A549 (cell line): Measurements from ENCODE around the gene KRT81. TPM values are rescaled to one million over a fixed set of nuclear protein-coding genes. Genes with fewer than 3 reads are reported as not detected.

Source experiments
- ATAC-seq, 2 experiments: fragments of 200-7000 bp in 1 of 2; fragments of >200 bp in 1 of 2; cut with Nextera tagmentation in 1 of 2; cut with Tn5 transposase in 1 of 2; 3 replicates each; pipeline versions ENCODE4 v1.8.0 to v1.9.1; 2018 to 2020; ENCODE audit warnings: mild to moderate bottlenecking in 1 of 2, moderate library complexity in 1 of 2
- CTCF ChIA-PET: fragments of 300-600 bp; sonication (Branson Sonifier 250); formaldehyde crosslinking; extraction: SDS; loops from one replicate; lab custom pipeline; 2021; ENCODE audit warnings: antibody characterized with exemption, inconsistent platforms; lab: Yijun Ruan, JAX
- POLR2A ChIA-PET: fragments of 350-600 bp; formaldehyde crosslinking; extraction: SDS; loops from one replicate; lab custom pipeline; 2021; ENCODE audit warnings: antibody characterized with exemption, inconsistent platforms; lab: Yijun Ruan, JAX
- DNase-seq, 2 experiments: peaks; one replicate each; pipeline versions ENCODE4 v3.0.0 to v3.0.0-alpha.2; 2011 to 2016; ENCODE audit warnings: low read depth in 1 of 2, low spot score in 1 of 2
- FAIRE-seq: peaks from 2 replicates; lab custom pipeline; 2011; peaks lifted over from hg19 to GRCh38; lab: Jason Lieb, UNC
- H3K27ac ChIP-seq, 2 experiments: fragments of >200 bp; sonication (Bioruptor Twin); formaldehyde crosslinking; 3 replicates each; pipeline ENCODE4 v1.5.1; 2016 to 2017
- H3K4me1 ChIP-seq: fragments of >200 bp; sonication (Bioruptor Twin); formaldehyde crosslinking; 3 replicates; pipeline ENCODE4 v1.6.1; 2016
- H3K4me2 ChIP-seq: fragments of >200 bp; sonication (Bioruptor Twin); formaldehyde crosslinking; 3 replicates; pipeline ENCODE4 v1.6.1; 2016
- H3K4me3 ChIP-seq: fragments of >200 bp; sonication (Bioruptor Twin); formaldehyde crosslinking; 3 replicates; pipeline ENCODE4 v1.5.1; 2016
- H3K9me3 ChIP-seq: fragments of >200 bp; sonication (Bioruptor Twin); formaldehyde crosslinking; 3 replicates; pipeline ENCODE4 v1.6.1; 2016
- CHD4 ChIP-seq: fragments of 200-600 bp; sonication (generic); IDR thresholded peaks from 2 replicates; pipeline ENCODE4 v1.6.1; 2016; ENCODE audit warnings: antibody characterized with exemption, mild to moderate bottlenecking, borderline replicate concordance
- E2F6 ChIP-seq: IDR thresholded peaks from 2 replicates; pipeline ENCODE4 v1.6.1; 2012; ENCODE audit warnings: low read depth, borderline replicate concordance
- EHF ChIP-seq: fragments of 250-450 bp; sonication (Bioruptor Pico); IDR thresholded peaks from 2 replicates; pipeline ENCODE4 v1.5.0; 2020; ENCODE audit warnings: mild to moderate bottlenecking
- ESRRA ChIP-seq: fragments of 150-350 bp; IDR thresholded peaks from 2 replicates; pipeline ENCODE4 v1.6.1; 2014; ENCODE audit warnings: mild to moderate bottlenecking, low read length, borderline replicate concordance
- FOSB ChIP-seq: fragments of 250-450 bp; sonication (Bioruptor Pico); IDR thresholded peaks from 2 replicates; pipeline ENCODE4 v1.5.0; 2020; ENCODE audit warnings: mild to moderate bottlenecking, moderate library complexity
- FOXS1 ChIP-seq: fragments of 250-450 bp; sonication (Bioruptor Pico); IDR thresholded peaks from 2 replicates; pipeline ENCODE4 v1.5.0; 2020; ENCODE audit warnings: mild to moderate bottlenecking, moderate library complexity
- HEYL ChIP-seq: fragments of 250-450 bp; sonication (Bioruptor Pico); IDR thresholded peaks from 2 replicates; pipeline ENCODE4 v1.8.0; 2021; ENCODE audit warnings: mild to moderate bottlenecking, moderate library complexity
- HOXB13 ChIP-seq: fragments of 250-450 bp; sonication (Bioruptor Pico); IDR thresholded peaks from 2 replicates; pipeline ENCODE4 v1.5.0; 2020; ENCODE audit warnings: low read depth, mild to moderate bottlenecking, moderate library complexity
- HOXB5 ChIP-seq: fragments of 250-450 bp; sonication (Bioruptor Pico); IDR thresholded peaks from 2 replicates; pipeline ENCODE4 v1.5.0; 2020; ENCODE audit warnings: mild to moderate bottlenecking, moderate library complexity
- JUN ChIP-seq, 2 experiments: fragments of >200 bp; sonication (Bioruptor Twin); formaldehyde crosslinking; IDR thresholded peaks; 2 replicates in 1 of 2; 3 replicates in 1 of 2; pipeline ENCODE4 v1.6.1; 2016 to 2017
- JUNB ChIP-seq: fragments of >200 bp; sonication (Bioruptor Twin); formaldehyde crosslinking; IDR thresholded peaks from 2 replicates; pipeline ENCODE4 v1.6.1; 2016
- MAX ChIP-seq: IDR thresholded peaks from 2 replicates; pipeline ENCODE4 v1.6.1; 2012
- PHF8 ChIP-seq: fragments of 200-600 bp; sonication (generic); IDR thresholded peaks from 2 replicates; pipeline ENCODE4 v1.6.1; 2016; ENCODE audit warnings: low read depth, mild to moderate bottlenecking, antibody characterized with exemption, moderate library complexity, borderline replicate concordance
- POLR2A ChIP-seq: IDR thresholded peaks from 2 replicates; pipeline ENCODE4 v1.6.1; 2012; ENCODE audit warnings: mild to moderate bottlenecking, low read length
- RAD21 ChIP-seq, 2 experiments: fragments of >200 bp in 1 of 2; sonication (Bioruptor Twin) in 1 of 2; formaldehyde crosslinking in 1 of 2; IDR thresholded peaks in 1 of 2; conservative IDR thresholded peaks in 1 of 2; 2 replicates in 1 of 2; 3 replicates in 1 of 2; pipeline ENCODE4 v1.6.1; 2012 to 2018; ENCODE audit warnings: inconsistent platforms in 1 of 2
- RARB ChIP-seq: fragments of 250-450 bp; sonication (Bioruptor Pico); IDR thresholded peaks from 2 replicates; pipeline ENCODE4 v1.8.0; 2021; ENCODE audit warnings: mild to moderate bottlenecking, moderate library complexity
- RCOR1 ChIP-seq: fragments of 150-350 bp; IDR thresholded peaks from 2 replicates; pipeline ENCODE4 v1.6.1; 2014; ENCODE audit warnings: antibody characterized with exemption, low read length, low read depth
- RFX5 ChIP-seq: fragments of 450-650 bp; IDR thresholded peaks from 2 replicates; pipeline ENCODE4 v1.7.1; 2014; ENCODE audit warnings: antibody characterized with exemption, mild to moderate bottlenecking, moderate library complexity
- RNF2 ChIP-seq: fragments of 200-600 bp; sonication (generic); IDR thresholded peaks from 2 replicates; pipeline ENCODE4 v1.6.1; 2016; ENCODE audit warnings: low read depth, mild to moderate bottlenecking, antibody characterized with exemption, moderate library complexity, borderline replicate concordance
- SMC3 ChIP-seq: fragments of >200 bp; sonication (Bioruptor Twin); formaldehyde crosslinking; IDR thresholded peaks from 3 replicates; pipeline ENCODE4 v1.6.1; 2018; ENCODE audit warnings: inconsistent platforms
- SREBF2 ChIP-seq: fragments of 450-650 bp; IDR thresholded peaks from 2 replicates; pipeline ENCODE4 v1.6.1; 2014; ENCODE audit warnings: mild to moderate bottlenecking, moderate library complexity
- ZNF302 ChIP-seq: fragments of 250-450 bp; sonication (Bioruptor Pico); IDR thresholded peaks from 2 replicates; pipeline ENCODE4 v1.9.0; 2021; ENCODE audit warnings: inconsistent platforms, mild to moderate bottlenecking, moderate library complexity
- WGBS: methylation state at CpG from one replicate; pipeline ENCODE4 v1.1.6; 2017; ENCODE audit errors: missing lambda C conversion rate; 5-methylcytosine and 5-hydroxymethylcytosine counted together
- polyA plus RNA-seq, 4 experiments: library from polyadenylated mRNA; depleted of rRNA in 3 of 4; stranded (reverse); fragments of >200 nt; fragmentation: RNase III in 1 of 4; extraction: RNeasy Plus Mini Kit Qiagen cat#74134 plus additional on column Dnase treatment in 1 of 4; gene quantifications; 2 replicates in 3 of 4; 3 replicates in 1 of 4; pipeline ENCODE4 v1.2.3, GENCODE V29; 2011 to 2017
- TF ChIP-seq, protein P1 (sequence below): fragments of 200-600 bp; sonication (generic); IDR thresholded peaks from 2 replicates; pipeline ENCODE4 v1.6.1; 2016; ENCODE audit warnings: antibody characterized with exemption, mild to moderate bottlenecking, moderate library complexity
- TF ChIP-seq, protein P2 (sequence below): fragments of 250-450 bp; sonication (Bioruptor Pico); IDR thresholded peaks from 2 replicates; pipeline ENCODE4 v1.5.0; 2021; ENCODE audit warnings: mild to moderate bottlenecking, moderate library complexity, borderline replicate concordance
- TF ChIP-seq, protein P3 (sequence below): fragments of 250-450 bp; sonication (Bioruptor Pico); IDR thresholded peaks from 2 replicates; pipeline ENCODE4 v1.5.0; 2020; ENCODE audit warnings: low read depth, mild to moderate bottlenecking, moderate library complexity
- TF ChIP-seq, protein P4 (sequence below): fragments of 150-350 bp; IDR thresholded peaks from 2 replicates; pipeline ENCODE4 v1.6.1; 2014; ENCODE audit warnings: low read depth, mild to moderate bottlenecking, low read length

The KRT81 gene
- polyA plus RNA-seq, 2 of the 4 experiments (the other 2 are of a cell fraction) = 1,799 to 3,643 TPM

DNA sequence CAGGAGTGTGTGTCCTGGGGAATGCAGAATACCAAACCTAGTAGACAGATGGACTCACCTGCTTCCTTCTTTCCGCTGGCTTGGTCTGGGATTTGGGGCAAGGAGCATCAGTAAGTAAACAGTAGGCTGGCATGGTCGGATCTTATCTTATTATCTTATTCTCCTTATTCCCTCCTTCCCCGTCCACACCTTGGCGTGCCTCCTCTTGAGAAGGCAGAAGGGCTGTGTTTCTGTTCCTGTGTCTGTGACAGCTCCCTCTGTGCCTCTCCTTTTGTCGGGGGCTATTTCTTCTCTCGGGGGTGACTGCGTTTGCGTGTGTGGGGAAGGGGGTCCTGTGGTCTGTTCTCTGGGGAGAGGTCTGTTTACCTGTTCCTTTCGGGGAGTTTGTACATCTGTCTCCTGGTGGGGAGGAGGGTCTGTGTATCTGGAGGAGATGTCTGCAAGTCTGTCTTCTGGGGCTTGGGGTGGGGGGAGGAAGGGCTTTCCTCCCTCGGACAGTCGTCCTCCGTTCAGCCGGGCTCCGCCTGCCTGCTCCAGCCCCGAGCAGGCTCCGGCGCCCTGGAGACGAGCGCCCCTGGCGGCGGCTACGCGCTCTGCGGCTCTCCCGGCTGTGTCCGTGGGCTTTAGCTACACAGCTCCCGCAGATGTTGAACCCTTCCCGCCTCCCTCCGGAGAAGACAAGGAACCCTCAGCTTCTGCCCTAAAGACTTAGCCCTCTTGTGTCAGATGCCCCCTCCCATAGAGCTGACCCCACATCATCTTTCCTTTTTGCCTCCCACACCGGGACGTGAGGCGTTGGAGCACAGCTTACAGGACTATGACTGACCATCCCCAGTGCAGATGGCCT, 12.5 kb downstream of the KRT81 start (continued):
- TF ChIP-seq, protein P1, sequence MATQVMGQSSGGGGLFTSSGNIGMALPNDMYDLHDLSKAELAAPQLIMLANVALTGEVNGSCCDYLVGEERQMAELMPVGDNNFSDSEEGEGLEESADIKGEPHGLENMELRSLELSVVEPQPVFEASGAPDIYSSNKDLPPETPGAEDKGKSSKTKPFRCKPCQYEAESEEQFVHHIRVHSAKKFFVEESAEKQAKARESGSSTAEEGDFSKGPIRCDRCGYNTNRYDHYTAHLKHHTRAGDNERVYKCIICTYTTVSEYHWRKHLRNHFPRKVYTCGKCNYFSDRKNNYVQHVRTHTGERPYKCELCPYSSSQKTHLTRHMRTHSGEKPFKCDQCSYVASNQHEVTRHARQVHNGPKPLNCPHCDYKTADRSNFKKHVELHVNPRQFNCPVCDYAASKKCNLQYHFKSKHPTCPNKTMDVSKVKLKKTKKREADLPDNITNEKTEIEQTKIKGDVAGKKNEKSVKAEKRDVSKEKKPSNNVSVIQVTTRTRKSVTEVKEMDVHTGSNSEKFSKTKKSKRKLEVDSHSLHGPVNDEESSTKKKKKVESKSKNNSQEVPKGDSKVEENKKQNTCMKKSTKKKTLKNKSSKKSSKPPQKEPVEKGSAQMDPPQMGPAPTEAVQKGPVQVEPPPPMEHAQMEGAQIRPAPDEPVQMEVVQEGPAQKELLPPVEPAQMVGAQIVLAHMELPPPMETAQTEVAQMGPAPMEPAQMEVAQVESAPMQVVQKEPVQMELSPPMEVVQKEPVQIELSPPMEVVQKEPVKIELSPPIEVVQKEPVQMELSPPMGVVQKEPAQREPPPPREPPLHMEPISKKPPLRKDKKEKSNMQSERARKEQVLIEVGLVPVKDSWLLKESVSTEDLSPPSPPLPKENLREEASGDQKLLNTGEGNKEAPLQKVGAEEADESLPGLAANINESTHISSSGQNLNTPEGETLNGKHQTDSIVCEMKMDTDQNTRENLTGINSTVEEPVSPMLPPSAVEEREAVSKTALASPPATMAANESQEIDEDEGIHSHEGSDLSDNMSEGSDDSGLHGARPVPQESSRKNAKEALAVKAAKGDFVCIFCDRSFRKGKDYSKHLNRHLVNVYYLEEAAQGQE = no peak
- TF ChIP-seq RAD21 (conservative IDR thresholded peaks at IDR 0.05 in 1 of 2, IDR thresholded peaks at IDR 0.05 in 1 of 2) = peak; percentile 85 to 89
- no peak for TF ChIP-seq JUNB
- TF ChIP-seq HOXB5 (CRISPR knock-in tag) = peak; percentile 96; the same call in 1 of the 2 replicates
- peak; percentile 76 for TF ChIP-seq HEYL (CRISPR knock-in tag)
- peak; percentile 97 for TF ChIP-seq EHF
- TF ChIP-seq, protein P2, sequence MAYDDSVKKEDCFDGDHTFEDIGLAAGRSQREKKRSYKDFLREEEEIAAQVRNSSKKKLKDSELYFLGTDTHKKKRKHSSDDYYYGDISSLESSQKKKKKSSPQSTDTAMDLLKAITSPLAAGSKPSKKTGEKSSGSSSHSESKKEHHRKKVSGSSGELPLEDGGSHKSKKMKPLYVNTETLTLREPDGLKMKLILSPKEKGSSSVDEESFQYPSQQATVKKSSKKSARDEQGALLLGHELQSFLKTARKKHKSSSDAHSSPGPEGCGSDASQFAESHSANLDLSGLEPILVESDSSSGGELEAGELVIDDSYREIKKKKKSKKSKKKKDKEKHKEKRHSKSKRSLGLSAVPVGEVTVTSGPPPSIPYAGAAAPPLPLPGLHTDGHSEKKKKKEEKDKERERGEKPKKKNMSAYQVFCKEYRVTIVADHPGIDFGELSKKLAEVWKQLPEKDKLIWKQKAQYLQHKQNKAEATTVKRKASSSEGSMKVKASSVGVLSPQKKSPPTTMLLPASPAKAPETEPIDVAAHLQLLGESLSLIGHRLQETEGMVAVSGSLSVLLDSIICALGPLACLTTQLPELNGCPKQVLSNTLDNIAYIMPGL (CRISPR knock-in tag) = peak; percentile 75
- peak in 1 of 2 experiments; percentile 90; a peak in 3 of 5 replicates for TF ChIP-seq JUN (IDR thresholded peaks at IDR 0.05)
- peak; percentile 85 for TF ChIP-seq MAX
- TF ChIP-seq PHF8 = no peak
- peak; percentile 80 for TF ChIP-seq SMC3
- peak; percentile 98 for TF ChIP-seq HOXB13 (CRISPR knock-in tag)
- TF ChIP-seq FOSB (CRISPR knock-in tag) = peak; percentile 96
- peak; percentile 95 for TF ChIP-seq FOXS1
- TF ChIP-seq ZNF302 = peak; percentile 90
- TF ChIP-seq POLR2A = no peak
- TF ChIP-seq, protein P3, sequence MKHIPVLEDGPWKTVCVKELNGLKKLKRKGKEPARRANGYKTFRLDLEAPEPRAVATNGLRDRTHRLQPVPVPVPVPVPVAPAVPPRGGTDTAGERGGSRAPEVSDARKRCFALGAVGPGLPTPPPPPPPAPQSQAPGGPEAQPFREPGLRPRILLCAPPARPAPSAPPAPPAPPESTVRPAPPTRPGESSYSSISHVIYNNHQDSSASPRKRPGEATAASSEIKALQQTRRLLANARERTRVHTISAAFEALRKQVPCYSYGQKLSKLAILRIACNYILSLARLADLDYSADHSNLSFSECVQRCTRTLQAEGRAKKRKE (CRISPR knock-in tag) = peak; percentile 96

DNA sequence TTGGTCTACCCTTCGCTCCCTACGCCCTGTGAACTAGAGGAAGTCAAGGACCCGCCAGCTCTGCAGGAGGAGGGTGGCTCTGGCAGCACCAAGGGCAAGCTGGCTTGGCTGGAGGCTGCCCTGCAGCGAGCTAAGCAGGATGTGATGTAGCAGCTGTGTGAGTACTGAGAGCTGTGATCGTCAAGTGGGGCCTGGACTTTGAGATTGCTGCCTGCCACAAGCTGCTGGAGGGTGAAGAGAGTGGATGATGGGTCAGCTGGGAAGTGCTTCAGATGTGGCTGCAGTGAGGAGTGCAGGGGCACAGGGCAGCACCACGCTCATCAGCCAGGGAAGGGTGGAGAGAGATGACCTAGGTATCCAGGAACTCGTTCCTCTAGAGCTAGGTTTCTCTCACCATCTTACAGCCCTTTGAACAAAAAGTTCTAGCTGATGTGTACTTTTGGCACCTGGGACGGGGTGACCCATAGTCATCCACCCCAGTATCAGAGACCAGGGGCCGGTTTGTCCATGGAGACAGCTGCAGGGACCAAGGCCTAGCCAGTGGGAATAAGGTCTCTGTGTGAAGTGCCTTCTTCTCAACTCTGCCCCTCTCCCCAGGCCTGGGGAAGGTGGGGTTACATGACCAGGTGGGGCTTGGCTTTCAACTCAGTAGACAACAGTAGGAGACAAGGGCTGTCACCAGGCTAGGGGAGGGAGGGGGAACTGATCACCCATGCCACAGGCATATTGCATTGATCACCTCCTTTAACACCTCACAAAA, 13.7 kb downstream of the KRT81 start:
- ChIA-PET CTCF (interaction anchor here (1.1 to 15.3 kb wide), 24 partner anchors 10 to 608 kb away, joined by 3 to 387 read pairs (median 14); partner anchors contain the start of gene KRT83), POLR2A (interaction anchor here (1.1 to 11.7 kb wide), 5 partner anchors 26 to 62 kb away, joined by 4 to 383 read pairs (median 8); partner anchors contain the start of gene KRT7)
- peaks cover 62% of the 10 kb centered on the region for H3K4me1 ChIP-seq
- no peaks in the 10 kb centered on the region; the same call in 2 of the 3 replicates for H3K9me3 ChIP-seq
- peak overlapping the region; percentile 84 for H3K4me2 ChIP-seq
- ATAC-seq (no peak), FAIRE-seq (peak; percentile 68), DNase-seq (no peak)
- 89% methylated on average over 9 of the region's 9 CpGs for WGBS
- no peak overlapping the region; the same call in 2 of the 3 replicates for H3K4me3 ChIP-seq
- peak overlapping the region; percentile 96 to 100 for H3K27ac ChIP-seq
- TF ChIP-seq E2F6 (no peak), RCOR1 (no peak), FOXS1 (no peak), CHD4 (no peak), HOXB5 (CRISPR knock-in tag) (0 out of 2 replicates have a peak, but pooled peaks have one; percentile 17), RARB (no peak), RFX5 (no peak), ESRRA (no peak), RNF2 (no peak), SMC3 (no peak), SREBF2 (no peak)
- TF ChIP-seq, protein P4, sequence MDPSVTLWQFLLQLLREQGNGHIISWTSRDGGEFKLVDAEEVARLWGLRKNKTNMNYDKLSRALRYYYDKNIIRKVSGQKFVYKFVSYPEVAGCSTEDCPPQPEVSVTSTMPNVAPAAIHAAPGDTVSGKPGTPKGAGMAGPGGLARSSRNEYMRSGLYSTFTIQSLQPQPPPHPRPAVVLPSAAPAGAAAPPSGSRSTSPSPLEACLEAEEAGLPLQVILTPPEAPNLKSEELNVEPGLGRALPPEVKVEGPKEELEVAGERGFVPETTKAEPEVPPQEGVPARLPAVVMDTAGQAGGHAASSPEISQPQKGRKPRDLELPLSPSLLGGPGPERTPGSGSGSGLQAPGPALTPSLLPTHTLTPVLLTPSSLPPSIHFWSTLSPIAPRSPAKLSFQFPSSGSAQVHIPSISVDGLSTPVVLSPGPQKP = no peak
- TF ChIP-seq, protein P3 (CRISPR knock-in tag) = no peak
